HG02943 (cell line): Measurements from ENCODE around the gene IFNB1.

Experiments
- ATAC-seq: cut with Tn5 transposase; IDR thresholded peaks from one replicate; pipeline ENCODE4 v1.9.1; 2021; ENCODE audit warnings: mild to moderate bottlenecking, low read depth, moderate library complexity; ENCODE audit not compliant: unreplicated experiment

Gene IFNB1

GRCh38 chr9:21070906-21071305 is 6.8 kb downstream of the IFNB1 start:
- no peak for ATAC-seq

- ATAC-seq = no peak
These were observed 7.6 kb downstream of the IFNB1 start for GRCh38 chr9:21070171-21070571.

GRCh38 chr9:21060919-21061561 is 16.7 kb downstream of the IFNB1 start:
- no peak for ATAC-seq

GRCh38 chr9:21056931-21057330 is 20.8 kb downstream of the IFNB1 start:
- ATAC-seq = no peak

- no peak for ATAC-seq
These were observed 23.9 kb downstream of the IFNB1 start for GRCh38 chr9:21053851-21054250.

- ATAC-seq = no peak
These were observed 30.5 kb downstream of the IFNB1 start for GRCh38 chr9:21047281-21047691.

- ATAC-seq = no peak
These were observed 33.9 kb downstream of the IFNB1 start for GRCh38 chr9:21043841-21044240.

GRCh38 chr9:21042466-21042865 is 35.3 kb downstream of the IFNB1 start:
- ATAC-seq = no peak

GRCh38 chr9:21039302-21039701 is 38.4 kb downstream of the IFNB1 start:
- ATAC-seq = no peak

GRCh38 chr9:21037278-21037677 is 40.5 kb downstream of the IFNB1 start:
- ATAC-seq = no peak

- ATAC-seq = no peak
These were observed 45.9 kb downstream of the IFNB1 start for GRCh38 chr9:21031808-21032183.

GRCh38 chr9:21031091-21031807 is 46.5 kb downstream of the IFNB1 start, which contains the start of gene HACD4:
TSS of gene HACD4 (minus strand) at chr9:21031640. CDS start at chr9:21031590, 50 bp downstream.
- peak; percentile 55 for ATAC-seq

GRCh38 chr9:21030389-21031035 is 47.2 kb downstream of the IFNB1 start:
- ATAC-seq = peak; percentile 73

- ATAC-seq = no peak
These were observed 48.1 kb downstream of the IFNB1 start for GRCh38 chr9:21029661-21030060.

- ATAC-seq = no peak
These were observed 49.3 kb downstream of the IFNB1 start for GRCh38 chr9:21028466-21028865.

- ATAC-seq = no peak
These were observed 50.4 kb downstream of the IFNB1 start for GRCh38 chr9:21027295-21027694.
